K562 (cell line): ENCODE data around the gene MEGF11. TPM values are rescaled to one million over a fixed set of nuclear protein-coding genes. Genes with fewer than 3 reads are reported as not detected.

Experiments used
- ATAC-seq: fragments of 200-7000 bp; cut with Tn5 transposase; 3 replicates; pipeline ENCODE4 v1.9.1; 2020; ENCODE audit warnings: moderate library complexity
- BruUV-seq: library from RNA; stranded (reverse); fragments of 400-500 nt; replicated peaks from 2 replicates; lab custom pipeline; 2021; lab: Mats Ljungman, UMichigan
- CTCF ChIA-PET: fragments of 300-600 bp; formaldehyde crosslinking; extraction: SDS; loops from one replicate; lab custom pipeline; 2021; ENCODE audit warnings: low intra/inter-chr PET ratio; lab: Yijun Ruan, JAX
- POLR2A ChIA-PET: fragments of 300-600, 350-650 bp; sonication (Branson Sonifier 250); formaldehyde crosslinking; extraction: SDS; loops from one replicate; lab custom pipeline; 2021; ENCODE audit warnings: antibody characterized with exemption, inconsistent platforms; lab: Yijun Ruan, JAX
- DNase-seq, 4 experiments: peaks; one replicate each; pipeline versions ENCODE4 v3.0.0 to v3.0.0-alpha.2; 2011 to 2018; ENCODE audit warnings: low spot score in 3 of 4, mixed read lengths in 3 of 4; ENCODE audit errors: extremely low read depth in 1 of 4
- FAIRE-seq: peaks from 2 replicates; lab custom pipeline; 2011; peaks lifted over from hg19 to GRCh38; lab: Jason Lieb, UNC
- H2AFZ ChIP-seq: 2 replicates; pipeline ENCODE4 v1.6.0; 2011; ENCODE audit warnings: low read depth, low read length, control low read depth, inconsistent platforms
- H3K27ac ChIP-seq: fragments of 200-600 bp; 3 replicates; pipeline ENCODE4 v1.8.0; 2011; ENCODE audit warnings: low read depth, mild to moderate bottlenecking, control low read depth, inconsistent platforms, low read length, moderate library complexity, mixed read lengths; ENCODE audit errors: extremely low read depth
- H3K27me3 ChIP-seq, 2 experiments: fragments of 300-600 bp in 1 of 2; 2 replicates in 1 of 2; 3 replicates in 1 of 2; pipeline versions ENCODE4 v1.6.0 to v1.8.0; 2011; ENCODE audit warnings: inconsistent platforms in 2 of 2, low read length in 2 of 2, mild to moderate bottlenecking in 1 of 2, mixed read lengths in 1 of 2, moderate library complexity in 1 of 2; ENCODE audit not compliant: control insufficient read depth in 2 of 2, insufficient read depth in 2 of 2
- H3K36me3 ChIP-seq: fragments of 300-600 bp; 3 replicates; pipeline ENCODE4 v1.8.0; 2011; ENCODE audit warnings: mild to moderate bottlenecking, low read length, inconsistent platforms; ENCODE audit not compliant: control insufficient read depth, insufficient read depth
- H3K4me1 ChIP-seq, 2 experiments: fragments of 200-600 bp in 1 of 2; replicated peaks in 1 of 2; 2 replicates in 1 of 2; 3 replicates in 1 of 2; pipeline versions ENCODE4 v1.5.1 to v1.8.0; 2011; ENCODE audit warnings: inconsistent platforms in 2 of 2, low read length in 2 of 2, mild to moderate bottlenecking in 1 of 2, mixed read lengths in 1 of 2, moderate library complexity in 1 of 2; ENCODE audit not compliant: control insufficient read depth in 2 of 2, insufficient read depth in 2 of 2
- H3K4me2 ChIP-seq: 2 replicates; pipeline ENCODE4 v1.6.1; 2011; ENCODE audit warnings: low read length, control low read depth, inconsistent platforms, mixed read lengths; ENCODE audit not compliant: insufficient read depth
- H3K4me3 ChIP-seq: fragments of 200-600 bp; sonication (generic), shearing (Covaris generic); 2 replicates; pipeline ENCODE4 v1.5.1; 2016; ENCODE audit warnings: control low read depth, inconsistent platforms
- H3K79me2 ChIP-seq: fragments of 200-600 bp; 3 replicates; pipeline ENCODE4 v1.8.0; 2011; ENCODE audit warnings: low read length, inconsistent platforms; ENCODE audit not compliant: control insufficient read depth, insufficient read depth
- H3K9ac ChIP-seq, 2 experiments: 2 replicates each; pipeline versions ENCODE4 v1.6.0 to v1.6.1; 2011; ENCODE audit warnings: low read depth in 2 of 2, low read length in 2 of 2, control low read depth in 1 of 2, inconsistent platforms in 1 of 2, mild to moderate bottlenecking in 1 of 2, mixed read lengths in 1 of 2; ENCODE audit not compliant: insufficient read depth in 1 of 2
- H3K9me1 ChIP-seq: one replicate; pipeline ENCODE4 v1.6.0; 2011; ENCODE audit warnings: inconsistent platforms, mild to moderate bottlenecking, low read length, moderate library complexity; ENCODE audit not compliant: control insufficient read depth, insufficient read depth
- H3K9me3 ChIP-seq: replicated peaks from 2 replicates; pipeline ENCODE4 v1.5.1; 2011; ENCODE audit warnings: low read depth, low read length, inconsistent platforms; ENCODE audit not compliant: control insufficient read depth, insufficient read depth
- H4K20me1 ChIP-seq: replicated peaks from 2 replicates; pipeline ENCODE4 v1.6.1; 2011; ENCODE audit warnings: low read length, inconsistent platforms, mixed read lengths; ENCODE audit not compliant: control insufficient read depth, insufficient read depth
- BACH1 ChIP-seq: fragments of 200-800 bp; sonication (Bioruptor generic); IDR thresholded peaks from 2 replicates; pipeline ENCODE4 v1.6.1; 2016; ENCODE audit warnings: missing genetic modification characterization, missing compliant biosample characterization
- MAFK ChIP-seq: IDR thresholded peaks from 2 replicates; pipeline ENCODE4 v1.6.1; 2011; ENCODE audit warnings: low read length, improper control_type of control experiment
- MEIS2 ChIP-seq: fragments of 450-650 bp; IDR thresholded peaks from 2 replicates; pipeline ENCODE4 v1.6.1; 2014; ENCODE audit warnings: mild to moderate bottlenecking; ENCODE audit not compliant: partially characterized antibody
- NFE2 ChIP-seq: IDR thresholded peaks from 2 replicates; pipeline ENCODE4 v1.6.1; 2014; ENCODE audit warnings: antibody characterized with exemption, low read depth
- RBM25 ChIP-seq: fragments of 200-400 bp; formaldehyde crosslinking; IDR thresholded peaks from 2 replicates; pipeline ENCODE4 v1.6.1; 2018; ENCODE audit warnings: low read length, low read depth, moderate library complexity; ENCODE audit not compliant: severe bottlenecking
- TRIM28 ChIP-seq: fragments of 450-650 bp; IDR thresholded peaks from 2 replicates; pipeline ENCODE4 v1.6.1; 2017
- WGBS: fragments of 100-300 bp; shearing (Covaris generic); methylation state at CpG from one replicate; pipeline ENCODE4 v1.1.6; 2016; ENCODE audit warnings: low coverage, mixed read lengths; ENCODE audit not compliant: insufficient coverage; ENCODE audit errors: missing lambda C conversion rate; 5-methylcytosine and 5-hydroxymethylcytosine counted together
- in situ Hi-C: fragments of 300-500 bp; cut with MboI; formaldehyde crosslinking; loops from 4 replicates; pipeline ENCODE4 v1.15.0; 2018; ENCODE audit warnings: inconsistent platforms, mixed read lengths
- intact Hi-C: fragments of 100-400 bp; cut with micrococcal nuclease; formaldehyde crosslinking; loops from 2 replicates; pipeline ENCODE4 v1.14.2; 2022
- polyA plus RNA-seq, 8 experiments: library from polyadenylated mRNA; depleted of rRNA in 4 of 8; stranded (reverse) in 5 of 8; unstranded in 3 of 8; fragments of >200 nt; fragmentation: Nextera tagmentation in 2 of 8; fragmentation: Illumina TruSeq in 1 of 8; extraction: Ambion mirVana in 2 of 8; extraction: Trizol in 1 of 8; gene quantifications; 2 replicates each; pipeline versions ENCODE4 v1.2.1 to v1.2.3, GENCODE V29; 2011 to 2014; ENCODE audit warnings: inconsistent platforms in 1 of 8, missing spikeins in 1 of 8
- total RNA-seq, 7 experiments: library from RNA; depleted of rRNA in 6 of 7; stranded (reverse); fragments of >200 nt in 6 of 7; fragmentation: Illumina TruSeq in 2 of 7; extraction: Trizol in 2 of 7; gene quantifications; 2 replicates each; pipeline versions ENCODE4 v1.2.1 to v1.2.3, GENCODE V29; 2011 to 2021; ENCODE audit warnings: low replicate concordance in 1 of 7
- TF ChIP-seq, protein P1 (sequence below): fragments of 450-650 bp; IDR thresholded peaks from 2 replicates; pipeline ENCODE4 v1.7.1; 2018; ENCODE audit warnings: mild to moderate bottlenecking, low read depth; ENCODE audit not compliant: partially characterized antibody
- TF ChIP-seq, protein P2 (sequence below): fragments of 450-650 bp; IDR thresholded peaks from 2 replicates; pipeline ENCODE4 v1.6.1; 2016; ENCODE audit warnings: low read depth, mild to moderate bottlenecking, moderate library complexity
- TF ChIP-seq, protein P3 (sequence below): fragments of 250-450 bp; sonication (Bioruptor Pico); IDR thresholded peaks from 2 replicates; pipeline ENCODE4 v1.8.0; 2022; ENCODE audit warnings: inconsistent platforms
- TF ChIP-seq, protein P4 (sequence below), 2 experiments: fragments of 450-650 bp in 1 of 2; IDR thresholded peaks; 2 replicates each; pipeline ENCODE4 v1.6.1; 2011 to 2017; ENCODE audit warnings: low read depth in 2 of 2, antibody characterized with exemption in 1 of 2, borderline replicate concordance in 1 of 2, low read length in 1 of 2, mild to moderate bottlenecking in 1 of 2, mixed read lengths in 1 of 2; ENCODE audit not compliant: control insufficient read depth in 1 of 2

The MEGF11 gene
- total and polyA plus RNA-seq, 9 of the 15 experiments (the other 6 are each of a cell fraction or from before 2014, with no cell fraction given), result 0.06 to 0.23 (median 0.20) TPM; not detected in 6

DNA sequence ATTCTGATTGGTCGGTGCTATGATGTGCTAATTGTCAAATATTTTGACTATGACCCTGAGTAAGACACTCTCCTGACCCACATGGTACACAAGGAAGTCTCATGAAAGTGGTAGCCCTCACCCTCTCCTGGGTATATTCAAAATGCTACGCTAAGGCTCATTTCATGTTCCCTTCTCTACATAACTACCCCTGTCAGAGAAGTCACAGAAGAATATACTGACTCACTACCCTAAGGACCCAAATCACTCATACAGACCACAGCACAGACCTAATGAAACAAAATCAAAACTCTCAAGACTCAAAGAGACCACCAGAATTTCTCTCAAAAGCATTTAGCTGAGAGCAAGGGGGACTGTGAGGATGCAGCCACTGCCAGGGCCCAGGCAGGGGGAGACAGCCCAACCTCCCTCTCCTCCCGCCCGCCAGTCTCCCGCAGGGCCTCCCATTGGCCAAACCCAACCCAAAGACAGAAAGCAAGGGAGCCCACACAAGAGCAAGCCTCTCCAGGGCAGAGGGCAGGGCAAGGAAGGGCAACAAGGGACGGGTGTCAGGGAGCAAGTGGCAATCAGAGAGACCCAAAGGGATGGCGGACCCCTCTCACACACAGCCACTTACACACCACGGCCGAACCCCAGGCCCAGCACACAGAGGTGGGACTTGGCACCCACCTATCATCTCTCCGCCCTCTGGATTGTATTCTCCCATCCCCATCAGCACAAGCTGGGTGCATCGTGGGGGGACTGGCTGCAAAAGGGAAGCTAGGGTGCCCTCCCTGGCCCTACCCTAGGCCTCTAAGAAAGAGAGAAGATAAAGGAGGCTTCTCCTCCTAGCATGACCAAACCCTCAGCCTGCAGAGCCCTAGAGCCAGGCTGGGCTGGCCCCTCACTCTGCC lies 41.6 kb downstream of the MEGF11 start (continued):
- TF ChIP-seq, protein P1, sequence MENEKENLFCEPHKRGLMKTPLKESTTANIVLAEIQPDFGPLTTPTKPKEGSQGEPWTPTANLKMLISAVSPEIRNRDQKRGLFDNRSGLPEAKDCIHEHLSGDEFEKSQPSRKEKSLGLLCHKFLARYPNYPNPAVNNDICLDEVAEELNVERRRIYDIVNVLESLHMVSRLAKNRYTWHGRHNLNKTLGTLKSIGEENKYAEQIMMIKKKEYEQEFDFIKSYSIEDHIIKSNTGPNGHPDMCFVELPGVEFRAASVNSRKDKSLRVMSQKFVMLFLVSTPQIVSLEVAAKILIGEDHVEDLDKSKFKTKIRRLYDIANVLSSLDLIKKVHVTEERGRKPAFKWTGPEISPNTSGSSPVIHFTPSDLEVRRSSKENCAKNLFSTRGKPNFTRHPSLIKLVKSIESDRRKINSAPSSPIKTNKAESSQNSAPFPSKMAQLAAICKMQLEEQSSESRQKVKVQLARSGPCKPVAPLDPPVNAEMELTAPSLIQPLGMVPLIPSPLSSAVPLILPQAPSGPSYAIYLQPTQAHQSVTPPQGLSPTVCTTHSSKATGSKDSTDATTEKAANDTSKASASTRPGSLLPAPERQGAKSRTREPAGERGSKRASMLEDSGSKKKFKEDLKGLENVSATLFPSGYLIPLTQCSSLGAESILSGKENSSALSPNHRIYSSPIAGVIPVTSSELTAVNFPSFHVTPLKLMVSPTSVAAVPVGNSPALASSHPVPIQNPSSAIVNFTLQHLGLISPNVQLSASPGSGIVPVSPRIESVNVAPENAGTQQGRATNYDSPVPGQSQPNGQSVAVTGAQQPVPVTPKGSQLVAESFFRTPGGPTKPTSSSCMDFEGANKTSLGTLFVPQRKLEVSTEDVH, result no peak
- TF ChIP-seq, protein P2, sequence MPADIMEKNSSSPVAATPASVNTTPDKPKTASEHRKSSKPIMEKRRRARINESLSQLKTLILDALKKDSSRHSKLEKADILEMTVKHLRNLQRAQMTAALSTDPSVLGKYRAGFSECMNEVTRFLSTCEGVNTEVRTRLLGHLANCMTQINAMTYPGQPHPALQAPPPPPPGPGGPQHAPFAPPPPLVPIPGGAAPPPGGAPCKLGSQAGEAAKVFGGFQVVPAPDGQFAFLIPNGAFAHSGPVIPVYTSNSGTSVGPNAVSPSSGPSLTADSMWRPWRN, result no peak
- TF ChIP-seq MAFK (peak; percentile 52; the same call in 1 of the 2 replicates), RBM25 (peak; percentile 4), NFE2 (peak; percentile 80), TRIM28 (no peak)

DNA sequence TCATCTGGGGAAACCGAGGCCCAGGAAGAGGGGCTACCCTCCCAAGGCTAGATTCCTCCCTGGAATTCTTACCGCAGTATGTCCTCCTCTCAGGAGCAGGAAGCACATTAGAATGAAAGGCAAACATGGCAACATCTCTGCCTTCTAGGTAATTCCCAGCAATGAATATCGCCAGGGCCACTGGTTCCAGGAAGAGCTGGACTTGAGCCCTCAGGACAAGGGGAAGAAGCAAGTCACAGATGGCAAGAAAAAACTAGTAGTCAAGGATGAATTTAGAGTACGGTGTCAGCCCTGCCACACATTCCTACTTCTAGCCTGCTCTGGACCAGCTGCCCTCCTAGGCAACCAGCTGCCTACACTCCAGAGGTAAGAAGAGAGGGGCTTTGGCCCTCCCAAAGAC lies 42.9 kb downstream of the MEGF11 start:
- CTCF ChIA-PET, result no interaction called here
- no peak for FAIRE-seq
- Histone ChIP-seq H3K9me3 (no peaks in the 10 kb centered on the region), H3K79me2 (no peaks in the 10 kb centered on the region), H3K4me2 (no peak overlapping the region), H3K27ac (no peak overlapping the region), H3K4me1 (peaks cover 2 to 3% of the 10 kb centered on the region in 2 experiments; a peak in 2 of 5 replicates), H3K9ac (no peak overlapping the region), H2AFZ (no peak overlapping the region), H3K27me3 (peaks cover 9 to 43% of the 10 kb centered on the region in 2 experiments; a peak in 4 of 5 replicates), H3K36me3 (no peaks in the 10 kb centered on the region), H3K4me3 (no peak overlapping the region), H4K20me1 (no peaks in the 10 kb centered on the region), H3K9me1 (no peaks in the 10 kb centered on the region)
- intact Hi-C loops, result no loop called here
- POLR2A ChIA-PET, result no interaction called here
- in situ Hi-C loops, result no loop called here
- ATAC-seq, result no peak
- TF ChIP-seq MEIS2, result no peak
- TF ChIP-seq, protein P3, sequence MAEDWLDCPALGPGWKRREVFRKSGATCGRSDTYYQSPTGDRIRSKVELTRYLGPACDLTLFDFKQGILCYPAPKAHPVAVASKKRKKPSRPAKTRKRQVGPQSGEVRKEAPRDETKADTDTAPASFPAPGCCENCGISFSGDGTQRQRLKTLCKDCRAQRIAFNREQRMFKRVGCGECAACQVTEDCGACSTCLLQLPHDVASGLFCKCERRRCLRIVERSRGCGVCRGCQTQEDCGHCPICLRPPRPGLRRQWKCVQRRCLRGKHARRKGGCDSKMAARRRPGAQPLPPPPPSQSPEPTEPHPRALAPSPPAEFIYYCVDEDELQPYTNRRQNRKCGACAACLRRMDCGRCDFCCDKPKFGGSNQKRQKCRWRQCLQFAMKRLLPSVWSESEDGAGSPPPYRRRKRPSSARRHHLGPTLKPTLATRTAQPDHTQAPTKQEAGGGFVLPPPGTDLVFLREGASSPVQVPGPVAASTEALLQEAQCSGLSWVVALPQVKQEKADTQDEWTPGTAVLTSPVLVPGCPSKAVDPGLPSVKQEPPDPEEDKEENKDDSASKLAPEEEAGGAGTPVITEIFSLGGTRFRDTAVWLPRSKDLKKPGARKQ (CRISPR knock-in tag), result no peak
- TF ChIP-seq, protein P4, sequence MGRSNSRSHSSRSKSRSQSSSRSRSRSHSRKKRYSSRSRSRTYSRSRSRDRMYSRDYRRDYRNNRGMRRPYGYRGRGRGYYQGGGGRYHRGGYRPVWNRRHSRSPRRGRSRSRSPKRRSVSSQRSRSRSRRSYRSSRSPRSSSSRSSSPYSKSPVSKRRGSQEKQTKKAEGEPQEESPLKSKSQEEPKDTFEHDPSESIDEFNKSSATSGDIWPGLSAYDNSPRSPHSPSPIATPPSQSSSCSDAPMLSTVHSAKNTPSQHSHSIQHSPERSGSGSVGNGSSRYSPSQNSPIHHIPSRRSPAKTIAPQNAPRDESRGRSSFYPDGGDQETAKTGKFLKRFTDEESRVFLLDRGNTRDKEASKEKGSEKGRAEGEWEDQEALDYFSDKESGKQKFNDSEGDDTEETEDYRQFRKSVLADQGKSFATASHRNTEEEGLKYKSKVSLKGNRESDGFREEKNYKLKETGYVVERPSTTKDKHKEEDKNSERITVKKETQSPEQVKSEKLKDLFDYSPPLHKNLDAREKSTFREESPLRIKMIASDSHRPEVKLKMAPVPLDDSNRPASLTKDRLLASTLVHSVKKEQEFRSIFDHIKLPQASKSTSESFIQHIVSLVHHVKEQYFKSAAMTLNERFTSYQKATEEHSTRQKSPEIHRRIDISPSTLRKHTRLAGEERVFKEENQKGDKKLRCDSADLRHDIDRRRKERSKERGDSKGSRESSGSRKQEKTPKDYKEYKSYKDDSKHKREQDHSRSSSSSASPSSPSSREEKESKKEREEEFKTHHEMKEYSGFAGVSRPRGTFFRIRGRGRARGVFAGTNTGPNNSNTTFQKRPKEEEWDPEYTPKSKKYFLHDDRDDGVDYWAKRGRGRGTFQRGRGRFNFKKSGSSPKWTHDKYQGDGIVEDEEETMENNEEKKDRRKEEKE (IDR thresholded peaks at IDR 0.05; ENCODE audit: borderline replicate concordance in 1 of 2, control insufficient read depth in 1 of 2, low read depth in 2 of 2, low read length in 1 of 2), result no peak
- no peak for TF ChIP-seq BACH1
- DNase-seq, result no peak
- WGBS, result 8% methylated on average over 4 of the region's 4 CpGs
- BruUV-seq, result no TSS peak
